PC-3 (cell line): ENCODE results near the gene TMEM43. TPM values are rescaled to one million over a fixed set of nuclear protein-coding genes. Genes with fewer than 3 reads are reported as not detected.

Experiments
- ATAC-seq: fragments of 200-7000 bp; cut with Tn5 transposase; 2 replicates; pipeline ENCODE4 v1.9.1; 2020; ENCODE audit warnings: mild to moderate bottlenecking, moderate library complexity
- BruUV-seq: library from RNA; stranded (reverse); fragments of 400-500 nt; replicated peaks from 2 replicates; lab custom pipeline; 2021; lab: Mats Ljungman, UMichigan
- CTCF ChIA-PET: fragments of 300-600 bp; sonication (Branson Sonifier 250); formaldehyde crosslinking; loops from one replicate; lab custom pipeline; 2022; ENCODE audit warnings: antibody characterized with exemption; lab: Charles Lee
- POLR2A ChIA-PET: fragments of 300-600 bp; sonication (Branson Sonifier 250); formaldehyde crosslinking; loops from one replicate; lab custom pipeline; 2022; ENCODE audit warnings: antibody characterized with exemption; ENCODE audit not compliant: unreplicated experiment; lab: Charles Lee
- DNase-seq: peaks from one replicate; pipeline ENCODE4 v3.0.0-alpha.2; 2015
- H2AFZ ChIP-seq: fragments of 300-600 bp; sonication (generic); 2 replicates; pipeline ENCODE4 v1.6.0; 2016; ENCODE audit warnings: antibody characterized with exemption, low read length
- H3F3A ChIP-seq: fragments of 300-600 bp; sonication (generic); one replicate; pipeline ENCODE4 v1.6.0; 2017; ENCODE audit warnings: antibody characterized with exemption, low read length, control low read depth, mild to moderate bottlenecking; ENCODE audit not compliant: unreplicated experiment
- H3K27ac ChIP-seq: fragments of 300-600 bp; sonication (generic); 2 replicates; pipeline ENCODE4 v1.5.1; 2016; ENCODE audit warnings: mild to moderate bottlenecking, low read length
- H3K27me3 ChIP-seq: fragments of 300-600 bp; sonication (generic); 2 replicates; pipeline ENCODE4 v1.6.1; 2016; ENCODE audit warnings: low read length, mixed read lengths
- H3K36me3 ChIP-seq: fragments of 300-600 bp; sonication (generic); 2 replicates; pipeline ENCODE4 v1.6.1; 2016; ENCODE audit warnings: low read depth, mixed run types, low read length, mixed read lengths
- H3K4me1 ChIP-seq: fragments of 300-600 bp; sonication (generic); 2 replicates; pipeline ENCODE4 v1.5.1; 2016; ENCODE audit warnings: low read length; ENCODE audit not compliant: insufficient read depth
- H3K4me2 ChIP-seq: fragments of 300-600 bp; sonication (generic); 2 replicates; pipeline ENCODE4 v1.6.0; 2016; ENCODE audit warnings: low read length
- H3K4me3 ChIP-seq: fragments of 300-600 bp; sonication (generic); 2 replicates; pipeline ENCODE4 v1.5.1; 2016; ENCODE audit warnings: mild to moderate bottlenecking, low read length, mixed read lengths
- H3K79me2 ChIP-seq: fragments of 300-600 bp; sonication (generic); 2 replicates; pipeline ENCODE4 v1.6.1; 2017; ENCODE audit warnings: low read length, mixed read lengths
- H3K9ac ChIP-seq: fragments of 300-600 bp; sonication (generic); 2 replicates; pipeline ENCODE4 v1.6.0; 2016; ENCODE audit warnings: mild to moderate bottlenecking, low read length
- H3K9me2 ChIP-seq: fragments of 300-600 bp; sonication (generic); replicated peaks from 2 replicates; pipeline ENCODE4 v1.6.1; 2016; ENCODE audit warnings: mixed run types, low read length, mixed read lengths
- H3K9me3 ChIP-seq: fragments of 300-600 bp; sonication (generic); 2 replicates; pipeline ENCODE4 v1.6.1; 2016; ENCODE audit warnings: low read length, mixed read lengths
- H4K20me1 ChIP-seq: fragments of 300-600 bp; sonication (generic); 2 replicates; pipeline ENCODE4 v1.6.1; 2016; ENCODE audit warnings: low read length, mixed read lengths
- EZH2 ChIP-seq: fragments of 300-600 bp; sonication (generic); IDR thresholded peaks from one replicate; pipeline ENCODE4 v1.6.1; 2017; ENCODE audit warnings: antibody characterized with exemption, mild to moderate bottlenecking, low read length; ENCODE audit not compliant: unreplicated experiment
- EZH2phosphoT487 ChIP-seq: fragments of 300-600 bp; sonication (generic); IDR thresholded peaks from 2 replicates; pipeline ENCODE4 v1.6.1; 2018; ENCODE audit warnings: mild to moderate bottlenecking, antibody characterized with exemption, low read length, borderline replicate concordance
- intact Hi-C: fragments of 100-400 bp; cut with micrococcal nuclease; formaldehyde crosslinking; loops from 2 replicates; pipeline ENCODE4 v1.9.0; 2023
- total RNA-seq: library from RNA; depleted of rRNA; stranded (reverse); fragments of >200 nt; gene quantifications from 2 replicates; pipeline ENCODE4 v1.2.3, GENCODE V29; 2014
- TF ChIP-seq, protein P1 (sequence below): fragments of 300-600 bp; sonication (generic); conservative IDR thresholded peaks from 2 replicates; pipeline ENCODE4 v1.5.1; 2017; ENCODE audit warnings: antibody characterized with exemption, low read depth, mild to moderate bottlenecking, low read length

The TMEM43 gene
- total RNA-seq, 1 experiment from 2014 or later: 83.1 TPM

DNA sequence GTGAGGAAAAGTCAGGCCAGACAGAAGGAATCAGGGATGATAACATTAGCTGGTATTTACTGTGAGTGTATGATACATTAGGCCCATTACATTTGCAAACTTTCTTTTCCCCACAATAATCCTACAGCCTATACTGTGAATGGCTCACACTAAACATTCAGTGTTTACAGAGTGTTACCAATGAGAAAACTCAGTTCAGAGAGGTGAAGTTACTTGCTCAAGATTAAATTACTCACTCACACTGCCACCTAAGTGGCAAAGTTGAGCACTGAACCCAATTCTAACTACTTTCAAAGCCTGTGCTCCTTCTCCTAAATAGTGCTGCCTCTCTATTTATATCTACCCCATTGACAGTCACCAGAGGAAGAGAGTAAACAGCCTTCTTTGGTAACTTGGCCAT lies 45.0 kb downstream of the TMEM43 start:
- H3K79me2 ChIP-seq: peaks cover 12% of the 10 kb centered on the region

GRCh38 chr3:14170531-14171159 lies 45.8 kb downstream of the TMEM43 start:
- Histone ChIP-seq H4K20me1 (0 out of 2 replicates have a peak, but pooled peaks cover 7% of the 10 kb centered on the region), H3K9me3 (no peaks in the 10 kb centered on the region), H3K27me3 (no peaks in the 10 kb centered on the region), H3K36me3 (peaks cover 60% of the 10 kb centered on the region), H3K79me2 (peaks cover 20% of the 10 kb centered on the region), H3K9me2 (no peaks in the 10 kb centered on the region), H3K9ac (no peak overlapping the region), H3K4me3 (no peak overlapping the region), H2AFZ (no peak overlapping the region), H3K27ac (no peak overlapping the region), H3K4me2 (no peak overlapping the region), H3K4me1 (peaks cover 15% of the 10 kb centered on the region; the same call in 1 of the 2 replicates), H3F3A (no peaks in the 10 kb centered on the region)
- ChIA-PET CTCF (interaction anchor here (0.6 kb wide), 1 partner anchor 25 kb away, joined by 3 read pairs; no protein-coding TSS in a partner anchor), POLR2A (interaction anchor here (0.9 kb wide), 1 partner anchor 8 kb away, joined by 3 read pairs; the partner anchor contains the start of genes LSM3 and XPC)
- TSS peak; percentile 14 for BruUV-seq
- intact Hi-C loops: loop anchor here (1.0 kb wide), 1 partner anchor 26 kb away; no protein-coding TSS in a partner anchor
- TF ChIP-seq EZH2 (no peak), EZH2phosphoT487 (no peak)
- TF ChIP-seq, protein P1, sequence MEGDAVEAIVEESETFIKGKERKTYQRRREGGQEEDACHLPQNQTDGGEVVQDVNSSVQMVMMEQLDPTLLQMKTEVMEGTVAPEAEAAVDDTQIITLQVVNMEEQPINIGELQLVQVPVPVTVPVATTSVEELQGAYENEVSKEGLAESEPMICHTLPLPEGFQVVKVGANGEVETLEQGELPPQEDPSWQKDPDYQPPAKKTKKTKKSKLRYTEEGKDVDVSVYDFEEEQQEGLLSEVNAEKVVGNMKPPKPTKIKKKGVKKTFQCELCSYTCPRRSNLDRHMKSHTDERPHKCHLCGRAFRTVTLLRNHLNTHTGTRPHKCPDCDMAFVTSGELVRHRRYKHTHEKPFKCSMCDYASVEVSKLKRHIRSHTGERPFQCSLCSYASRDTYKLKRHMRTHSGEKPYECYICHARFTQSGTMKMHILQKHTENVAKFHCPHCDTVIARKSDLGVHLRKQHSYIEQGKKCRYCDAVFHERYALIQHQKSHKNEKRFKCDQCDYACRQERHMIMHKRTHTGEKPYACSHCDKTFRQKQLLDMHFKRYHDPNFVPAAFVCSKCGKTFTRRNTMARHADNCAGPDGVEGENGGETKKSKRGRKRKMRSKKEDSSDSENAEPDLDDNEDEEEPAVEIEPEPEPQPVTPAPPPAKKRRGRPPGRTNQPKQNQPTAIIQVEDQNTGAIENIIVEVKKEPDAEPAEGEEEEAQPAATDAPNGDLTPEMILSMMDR: no peak
- peak; percentile 53 for DNase-seq
- ATAC-seq: peak; percentile 85

More for the DNA sequence above, 45.0 kb downstream of the TMEM43 start:
- Histone ChIP-seq H3K9ac (no peak overlapping the region), H4K20me1 (0 out of 2 replicates have a peak, but pooled peaks cover 4% of the 10 kb centered on the region), H3K4me3 (no peak overlapping the region), H3K4me2 (no peak overlapping the region), H3K9me3 (no peaks in the 10 kb centered on the region), H3K36me3 (peaks cover 64% of the 10 kb centered on the region), H3K4me1 (peaks cover 12% of the 10 kb centered on the region; the same call in 1 of the 2 replicates), H3K27me3 (no peaks in the 10 kb centered on the region), H2AFZ (no peak overlapping the region), H3K9me2 (no peaks in the 10 kb centered on the region), H3K27ac (no peak overlapping the region), H3F3A (no peaks in the 10 kb centered on the region)
- CTCF ChIA-PET: no interaction called here
- no peak for DNase-seq
- TF ChIP-seq EZH2 (no peak), EZH2phosphoT487 (no peak)
- TF ChIP-seq, protein P1: no peak
- BruUV-seq: no TSS peak
- intact Hi-C loops: no loop called here
- POLR2A ChIA-PET: interaction anchor here (0.7 to 0.9 kb wide), 2 partner anchors 9 to 16 kb away, joined by 3 to 4 read pairs; partner anchors contain the start of genes LSM3 and XPC
- peak; percentile 11; the same call in 1 of the 2 replicates for ATAC-seq
